ENCODE results near the gene SORCS2.
A peak's percentile ranks its signal among the peaks of the same experiment; 100 is the strongest.
"Not testable (repeated sequence)": the region's sequence is repeated elsewhere in the genome, so short reads cannot be mapped to it uniquely, and the experiment has no call there.

SORCS2 gene

GRCh38 chr4:7587433-7588405 is 395.4 kb downstream of the SORCS2 start:
- Mint-ChIP-seq H3K9me3 (peaks cover 0 to 4% of the 10 kb centered on the region in 2 donors), H3K27ac (no peak overlapping the region), H3K4me3 (no peak overlapping the region), H3K27me3 (peaks cover 8% of the 10 kb centered on the region), H3K4me1 (no peaks in the 10 kb centered on the region)
- DNase-seq (no peak), ATAC-seq (no peak)

GRCh38 chr4:7590189-7590588 is 397.9 kb downstream of the SORCS2 start:
- ATAC-seq = no peak
- no peak overlapping the region for H3K4me3 Mint-ChIP-seq
- H3K27ac Mint-ChIP-seq = no peak overlapping the region
- H3K4me1 Mint-ChIP-seq = no peaks in the 10 kb centered on the region
- DNase-seq = no peak
- peaks cover 0 to 4% of the 10 kb centered on the region in 2 donors for H3K9me3 Mint-ChIP-seq
- peaks cover 11% of the 10 kb centered on the region for H3K27me3 Mint-ChIP-seq

DNA sequence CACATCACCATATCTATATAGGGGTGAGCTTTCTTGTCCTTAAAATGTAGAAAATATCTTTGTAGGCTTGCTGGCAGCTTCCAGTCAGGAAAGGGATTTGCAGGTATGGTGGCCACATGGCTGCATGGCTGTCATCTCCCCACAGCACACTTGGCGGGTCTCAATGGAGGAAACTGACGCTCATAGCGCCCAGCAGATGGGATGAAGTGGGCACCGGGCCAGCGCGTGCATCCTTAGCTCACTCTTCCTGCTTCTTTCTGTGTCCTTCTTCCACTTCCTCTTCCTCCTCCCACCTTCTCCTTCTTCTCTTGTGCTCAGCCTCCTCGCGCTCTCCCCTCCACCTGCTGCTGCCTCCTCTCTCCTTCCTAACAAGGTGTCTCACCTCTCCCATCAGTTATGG is 398.6 kb downstream of the SORCS2 start:
- no peak overlapping the region for H3K4me3 Mint-ChIP-seq
- H3K4me1 Mint-ChIP-seq = no peaks in the 10 kb centered on the region
- DNase-seq (no peak), ATAC-seq (no peak)
- peaks cover 18% of the 10 kb centered on the region for H3K27me3 Mint-ChIP-seq
- H3K9me3 Mint-ChIP-seq = peaks cover 0 to 4% of the 10 kb centered on the region in 2 donors
- H3K27ac Mint-ChIP-seq = no peak overlapping the region

DNA sequence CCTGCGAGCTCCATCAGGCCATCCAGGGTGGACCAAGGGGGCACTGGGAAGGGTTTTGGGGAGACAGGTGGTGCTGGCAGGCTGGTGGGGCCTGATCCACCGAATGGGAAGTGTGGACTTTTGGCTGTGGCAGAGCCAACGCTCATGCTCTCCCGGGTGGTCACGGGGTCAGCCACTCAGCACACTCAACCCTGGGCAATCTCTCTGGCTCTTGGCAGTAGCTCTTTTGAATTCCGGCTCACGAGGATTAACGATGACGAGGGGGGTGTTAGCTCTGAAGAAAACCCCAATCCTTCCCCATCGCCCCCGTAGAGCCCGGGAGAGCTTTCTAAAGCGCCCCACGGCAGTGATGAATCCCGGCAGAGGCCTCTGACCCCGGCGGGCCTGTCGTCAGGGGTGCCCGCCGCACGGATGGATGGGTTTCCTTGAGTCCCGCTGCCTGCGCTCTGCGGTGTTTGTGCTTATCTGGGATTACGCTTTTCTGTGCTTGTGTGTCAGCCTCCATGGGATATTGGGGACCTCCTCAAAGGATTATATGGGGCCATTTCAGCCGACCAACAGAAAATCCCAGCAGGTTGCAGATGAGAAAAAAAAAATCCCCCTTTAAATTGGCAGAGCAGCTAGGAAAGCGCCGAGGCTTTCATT is 399.2 kb downstream of the SORCS2 start:
- Mint-ChIP-seq H3K9me3 (peaks cover 0 to 3% of the 10 kb centered on the region in 2 donors), H3K27ac (no peak overlapping the region), H3K27me3 (peaks cover 24% of the 10 kb centered on the region), H3K4me3 (no peak overlapping the region), H3K4me1 (no peaks in the 10 kb centered on the region)
- DNase-seq (no peak), ATAC-seq (no peak)

DNA sequence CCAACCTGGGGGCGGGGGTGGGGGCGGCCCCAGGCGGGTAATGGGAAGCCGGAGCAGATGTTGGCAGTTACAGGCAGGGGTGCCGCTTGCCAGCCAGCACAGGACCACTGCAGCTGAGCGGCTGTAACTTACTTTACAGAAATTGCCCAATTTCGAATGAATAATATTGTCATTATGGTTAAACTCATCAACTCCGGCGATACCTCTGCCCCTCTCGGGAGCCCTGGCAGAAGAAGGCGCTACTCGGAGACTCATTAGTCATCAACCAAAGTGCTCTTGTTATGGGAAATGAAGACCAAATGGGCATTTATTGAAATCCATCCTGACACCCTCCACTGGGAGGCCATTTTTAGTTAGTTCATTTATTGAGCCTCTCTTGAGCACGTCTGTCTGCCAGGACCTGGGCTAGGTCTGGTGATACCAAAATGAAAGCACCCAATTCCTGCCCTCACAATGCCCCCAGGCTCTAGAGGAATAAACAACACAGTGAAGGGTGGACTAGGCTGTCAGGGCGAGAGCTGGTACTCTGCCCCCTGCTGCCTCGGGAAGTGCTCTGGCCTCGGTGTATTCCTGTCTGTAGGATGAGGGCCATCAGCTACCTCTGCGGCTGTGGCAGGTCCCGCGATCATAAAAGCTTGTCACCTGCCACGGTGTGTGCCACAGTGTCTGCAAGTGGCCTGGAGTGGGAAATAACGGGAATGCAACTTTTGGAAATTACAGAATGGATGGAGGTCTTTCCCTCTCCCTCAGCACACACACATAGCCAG is 401.5 kb downstream of the SORCS2 start:
- no peak overlapping the region for H3K27ac Mint-ChIP-seq

GRCh38 chr4:7595934-7596461 is 403.7 kb downstream of the SORCS2 start:
- Mint-ChIP-seq H3K4me1 (no peaks in the 10 kb centered on the region), H3K9me3 (no peaks in the 10 kb centered on the region), H3K27me3 (peaks cover 18% of the 10 kb centered on the region), H3K27ac (no peak overlapping the region), H3K4me3 (no peak overlapping the region)
- DNase-seq (no peak), ATAC-seq (no peak)

More for the DNA sequence above, 401.5 kb downstream of the SORCS2 start:
- ATAC-seq (no peak), DNase-seq (no peak)
- Mint-ChIP-seq H3K27me3 (peaks cover 21% of the 10 kb centered on the region), H3K4me3 (no peak overlapping the region), H3K4me1 (no peaks in the 10 kb centered on the region), H3K9me3 (no peaks in the 10 kb centered on the region)

DNA sequence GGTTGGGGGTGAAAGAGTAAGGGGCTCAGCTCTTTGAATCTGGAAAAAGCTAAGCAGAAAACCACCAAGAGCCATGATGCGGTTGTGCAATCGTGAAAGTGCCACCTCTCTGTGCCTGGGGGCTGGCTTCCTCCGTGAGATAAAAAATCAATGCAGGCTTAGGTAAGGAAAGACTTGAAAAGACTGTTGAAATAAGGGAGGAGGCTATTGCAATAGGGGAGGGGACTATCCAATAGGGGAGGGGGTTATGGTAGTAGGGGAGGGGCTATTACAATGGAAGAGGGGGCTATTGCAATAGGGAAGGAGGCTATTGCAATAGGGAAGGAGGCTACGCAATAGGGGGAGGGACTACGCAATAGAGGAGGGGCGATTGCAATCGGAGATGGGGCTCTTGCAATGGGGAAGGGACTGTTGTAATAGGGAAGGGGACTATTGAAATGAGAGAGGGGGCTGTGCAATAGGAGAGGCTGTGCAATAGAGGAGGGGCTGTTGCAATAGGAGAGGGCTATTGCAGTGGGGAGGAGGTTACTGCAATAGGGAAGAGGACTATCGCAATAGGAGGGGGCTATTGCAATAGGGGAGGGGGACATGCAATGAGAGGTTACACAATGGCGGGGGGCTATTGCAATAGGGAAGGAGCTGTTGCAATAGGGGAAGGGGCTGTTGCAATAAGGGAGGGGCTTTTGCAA is 404.7 kb downstream of the SORCS2 start:
- DNase-seq (no peak), ATAC-seq (no peak)
- Mint-ChIP-seq H3K4me3 (no peak overlapping the region), H3K4me1 (no peaks in the 10 kb centered on the region), H3K27ac (no peak overlapping the region), H3K9me3 (no peaks in the 10 kb centered on the region), H3K27me3 (peaks cover 18% of the 10 kb centered on the region)

GRCh38 chr4:7598939-7599790 is 406.8 kb downstream of the SORCS2 start:
- DNase-seq (no peak), ATAC-seq (no peak)
- no peaks in the 10 kb centered on the region for H3K4me1 Mint-ChIP-seq
- H3K27me3 Mint-ChIP-seq = peaks cover 18% of the 10 kb centered on the region
- no peak overlapping the region for H3K27ac Mint-ChIP-seq
- no peak overlapping the region for H3K4me3 Mint-ChIP-seq
- peaks cover 0 to 16% of the 10 kb centered on the region in 2 donors for H3K9me3 Mint-ChIP-seq

DNA sequence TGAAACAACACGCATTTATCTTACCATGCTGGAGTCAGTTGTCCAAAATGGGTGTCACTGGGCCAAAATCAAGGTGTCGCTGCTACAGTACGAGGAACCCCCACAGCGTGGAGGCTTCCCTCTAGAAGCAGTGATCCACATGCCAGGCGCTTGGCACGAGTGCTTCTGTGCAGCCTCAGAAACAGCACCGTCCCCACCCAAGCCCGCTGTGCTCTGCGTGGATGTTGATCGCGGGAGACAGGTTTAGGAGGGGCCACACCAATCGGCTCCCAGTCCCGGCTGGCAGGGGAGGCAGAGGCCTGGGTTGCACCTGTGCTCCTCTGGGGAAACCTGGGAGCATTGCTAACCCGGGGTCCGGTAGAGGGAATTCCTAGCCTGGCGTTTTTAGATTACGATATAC is 407.9 kb downstream of the SORCS2 start:
- DNase-seq = no peak
- Mint-ChIP-seq H3K4me3 (no peak overlapping the region), H3K27ac (no peak overlapping the region), H3K4me1 (no peaks in the 10 kb centered on the region), H3K27me3 (peaks cover 15% of the 10 kb centered on the region), H3K9me3 (peaks cover 0 to 27% of the 10 kb centered on the region in 2 donors)
- no peak for ATAC-seq

GRCh38 chr4:7602166-7602565 is 409.8 kb downstream of the SORCS2 start:
- not testable (repeated sequence) for H3K4me1 Mint-ChIP-seq, H3K27ac Mint-ChIP-seq, ATAC-seq, H3K4me3 Mint-ChIP-seq, DNase-seq, H3K27me3 Mint-ChIP-seq
- peaks cover 0 to 27% of the 10 kb centered on the region in 2 donors for H3K9me3 Mint-ChIP-seq

DNA sequence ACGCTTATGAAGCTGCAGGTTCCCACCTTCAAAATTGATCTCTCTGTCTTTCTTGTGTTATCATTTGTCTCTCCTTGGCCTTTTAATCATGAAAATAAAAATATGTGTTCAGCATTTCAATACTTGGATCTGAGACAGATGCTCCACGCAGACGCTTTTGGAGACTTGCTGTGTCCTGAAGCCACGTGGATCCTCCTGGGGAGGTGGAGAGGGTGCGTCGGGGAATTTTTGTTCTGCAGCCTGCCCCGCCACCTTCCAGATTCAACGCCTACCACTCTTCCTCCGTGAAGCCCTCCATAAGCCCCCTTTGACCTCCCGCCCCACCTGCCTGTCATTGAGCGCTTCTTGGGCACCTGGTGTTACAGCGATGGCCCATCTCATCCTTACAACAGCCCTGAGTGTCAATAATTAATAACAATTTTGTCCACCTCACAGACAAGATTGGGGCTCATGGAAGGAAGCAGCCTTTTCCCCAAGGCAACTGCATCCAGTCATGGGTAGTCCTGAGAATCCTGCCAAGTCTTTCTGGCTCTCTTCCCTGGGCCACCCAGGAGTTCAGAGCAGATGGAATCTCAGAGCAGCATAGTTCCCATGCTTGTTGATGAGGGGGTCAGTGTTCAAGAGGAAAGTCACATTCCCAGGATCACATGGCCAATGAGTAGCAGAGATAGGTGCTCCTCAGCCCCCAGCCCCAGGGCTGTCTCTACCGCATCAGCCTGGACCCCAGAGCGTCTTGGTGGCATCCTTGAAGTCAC is 415.0 kb downstream of the SORCS2 start:
- peaks cover 0 to 27% of the 10 kb centered on the region in 2 donors for H3K9me3 Mint-ChIP-seq
- ATAC-seq = no peak
- H3K27ac Mint-ChIP-seq = no peak overlapping the region
- no peak overlapping the region for H3K4me3 Mint-ChIP-seq
- no peaks in the 10 kb centered on the region for H3K27me3 Mint-ChIP-seq
- DNase-seq = no peak
- no peaks in the 10 kb centered on the region for H3K4me1 Mint-ChIP-seq

GRCh38 chr4:7608046-7608445 is 415.7 kb downstream of the SORCS2 start:
- H3K4me1 Mint-ChIP-seq = no peaks in the 10 kb centered on the region
- no peak overlapping the region for H3K4me3 Mint-ChIP-seq
- ATAC-seq (no peak), DNase-seq (no peak)
- no peak overlapping the region for H3K27ac Mint-ChIP-seq
- peaks cover 0 to 22% of the 10 kb centered on the region in 2 donors for H3K9me3 Mint-ChIP-seq
- H3K27me3 Mint-ChIP-seq = no peaks in the 10 kb centered on the region

DNA sequence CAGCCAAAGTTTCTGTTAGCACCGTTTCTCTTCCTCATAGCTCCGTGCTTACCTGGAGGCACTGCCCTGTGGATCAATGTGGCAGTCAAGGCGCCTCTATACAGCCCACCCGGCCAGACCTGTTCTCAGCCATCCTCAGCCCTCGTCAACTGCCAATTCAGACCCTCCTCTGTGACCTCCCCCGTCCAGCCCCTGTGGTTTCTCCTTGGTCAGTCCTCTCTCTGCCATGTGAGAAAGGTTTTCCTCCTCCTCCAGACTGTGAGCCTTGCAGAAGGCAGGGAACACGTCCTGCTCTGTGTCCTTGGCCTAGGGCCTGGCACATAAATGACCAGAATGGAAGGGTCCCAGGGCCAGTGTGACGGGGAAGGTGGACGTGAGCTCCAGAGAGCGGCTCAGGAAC is 417.0 kb downstream of the SORCS2 start:
- ATAC-seq (no peak), DNase-seq (no peak)
- Mint-ChIP-seq H3K27ac (peak overlapping the region in 1 of 2 donors; percentile 61), H3K27me3 (no peaks in the 10 kb centered on the region), H3K9me3 (peaks cover 0 to 10% of the 10 kb centered on the region in 2 donors), H3K4me1 (no peaks in the 10 kb centered on the region), H3K4me3 (no peak overlapping the region)

Data from stimulated activated naive CD8-positive, alpha-beta T cell treated with anti-CD3 and anti-CD28 coated beads, Interleukin-15, amount 100 ng/mL, for 72 hours (primary cell).